Measurements from ENCODE around the gene ADIPOQ. TPM values are rescaled to one million over a fixed set of nuclear protein-coding genes. Genes with fewer than 3 reads are reported as not detected.
A peak's percentile ranks its signal among the peaks of the same experiment; 100 is the strongest.
"Not testable (repeated sequence)": the region's sequence is repeated elsewhere in the genome, so short reads cannot be mapped to it uniquely, and the experiment has no call there.

ADIPOQ gene
- under 1 TPM in 1 of 4 donors, not detected in 3; 0.03 TPM for polyA plus RNA-seq (ENCODE audit: insufficient read length in 4 of 4)

DNA sequence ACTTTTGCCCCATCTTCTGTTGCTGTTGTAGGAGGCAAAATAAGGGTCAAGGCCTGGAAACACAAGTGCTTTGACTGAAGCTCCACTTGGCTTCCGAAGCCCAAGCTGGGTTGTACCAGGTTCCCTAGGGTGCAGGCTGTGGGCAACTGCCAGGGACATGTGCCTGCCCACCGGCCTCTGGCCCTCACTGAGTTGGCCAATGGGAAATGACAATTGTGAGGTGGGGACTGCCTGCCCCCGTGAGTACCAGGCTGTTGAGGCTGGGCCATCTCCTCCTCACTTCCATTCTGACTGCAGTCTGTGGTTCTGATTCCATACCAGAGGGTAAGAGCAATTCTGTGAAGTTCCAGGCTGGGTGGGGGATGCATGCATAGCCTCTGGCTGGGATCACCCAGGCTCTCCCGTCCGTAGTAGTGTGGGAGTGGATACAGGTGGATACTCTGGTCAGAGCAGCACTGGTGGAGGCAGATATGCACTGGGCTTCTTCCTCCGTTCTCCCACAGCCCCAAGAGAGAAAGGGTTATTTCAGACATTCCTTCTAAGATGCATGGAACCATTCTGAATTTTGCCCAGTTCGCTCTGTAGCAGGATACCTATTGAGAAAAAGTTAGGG lies at the start of gene ADIPOQ:
Gene ADIPOQ (plus strand): TSS at position 285 of the 613 bp plus-strand sequence. CDS start 10,349 bp downstream, outside the sequence.
- DNase-seq (ENCODE audit: low read depth in 4 of 4, low spot score in 2 of 4), result no peak

GRCh38 chr3:186798239-186798874 lies 44.2 kb upstream of the ADIPOQ start:
- no peak for DNase-seq (ENCODE audit: low read depth in 4 of 4, low spot score in 2 of 4)

- no peak for DNase-seq (ENCODE audit: low read depth in 4 of 4, low spot score in 2 of 4)
These were observed 42.2 kb upstream of the ADIPOQ start for GRCh38 chr3:186800285-186800684.

DNA sequence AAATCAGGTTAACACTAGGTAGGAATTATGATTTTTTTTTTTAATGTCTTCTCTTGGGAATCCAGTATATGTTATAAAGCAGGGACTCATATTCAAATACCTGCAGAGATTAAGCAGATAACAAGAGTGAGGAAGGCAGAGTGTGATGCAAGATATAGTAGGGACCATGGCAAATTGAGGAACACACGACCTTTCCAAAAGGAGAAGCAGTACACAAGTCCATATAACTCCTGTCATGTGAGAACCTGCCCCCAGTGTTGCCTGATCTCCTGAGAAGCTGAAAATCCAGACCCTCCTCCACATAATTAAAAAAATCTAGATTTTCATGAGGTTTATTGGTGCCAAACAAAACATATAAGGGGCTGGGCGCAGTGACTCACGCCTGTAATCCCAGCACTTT lies 39.8 kb upstream of the ADIPOQ start:
- DNase-seq (ENCODE audit: low read depth in 4 of 4, low spot score in 2 of 4), result no peak

- not testable (repeated sequence) for DNase-seq (ENCODE audit: low read depth in 4 of 4, low spot score in 2 of 4)
These were observed 39.1 kb upstream of the ADIPOQ start for GRCh38 chr3:186803447-186803846.

DNA sequence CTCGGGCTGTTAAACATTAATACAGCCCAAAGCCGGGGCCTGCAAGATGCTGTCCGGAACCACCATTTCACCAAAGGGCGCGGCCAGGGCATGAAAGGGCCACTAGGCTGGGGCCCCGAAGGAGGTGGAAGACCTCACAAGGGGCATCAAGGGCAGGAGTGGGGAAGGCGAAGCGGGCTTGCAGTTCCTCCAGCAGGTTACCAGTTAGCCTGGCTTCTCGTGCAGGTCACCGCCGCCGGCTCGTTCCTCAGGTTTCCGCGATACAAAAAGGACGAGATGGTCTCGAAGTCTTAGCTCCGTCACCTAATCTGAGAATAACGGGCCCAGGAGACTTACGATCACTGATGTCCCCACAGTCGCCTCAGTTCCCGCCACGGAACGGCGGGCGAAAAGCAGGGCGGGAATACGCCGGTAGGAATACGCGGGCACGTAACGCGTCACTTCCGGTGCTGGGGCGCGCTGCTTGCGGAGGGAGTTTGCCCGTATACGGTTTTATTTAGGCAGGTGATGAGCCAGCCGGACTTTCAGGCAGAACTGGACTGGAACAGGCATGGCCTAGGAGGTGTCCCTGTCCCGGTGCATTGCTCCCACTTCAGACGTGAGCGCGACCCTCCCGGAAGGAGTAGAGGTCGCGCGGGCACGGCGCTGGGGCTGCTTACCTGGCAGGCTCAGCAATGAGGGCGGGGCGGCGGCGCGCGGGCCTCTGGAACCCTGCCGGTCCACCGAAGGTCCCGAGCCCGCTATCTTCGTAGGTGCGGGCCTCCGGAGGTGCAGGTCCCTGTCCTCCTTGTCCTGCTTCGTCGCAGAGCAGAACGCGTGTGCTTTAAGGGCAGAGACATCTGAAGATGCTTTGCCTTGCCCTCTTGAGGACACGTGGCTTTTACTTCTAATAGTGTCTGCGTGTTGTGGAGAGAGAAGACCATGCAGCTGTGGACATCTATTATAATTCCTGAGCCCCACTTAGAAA lies 36.1 kb upstream of the ADIPOQ start, which contains the start of gene RFC4:
Gene RFC4 (minus strand): TSS at position 394 of the 967 bp plus-strand sequence. CDS start 1,769 bp downstream, outside the sequence.
- DNase-seq (ENCODE audit: low read depth in 4 of 4, low spot score in 2 of 4), result peak in 3 of 4 donors; percentile 62 to 79 (median 72)

- no peak for DNase-seq (ENCODE audit: low read depth in 4 of 4, low spot score in 2 of 4)
These were observed 35.3 kb upstream of the ADIPOQ start for GRCh38 chr3:186807231-186807630.

GRCh38 chr3:186810336-186810996 lies 32.0 kb upstream of the ADIPOQ start:
- no peak for DNase-seq (ENCODE audit: low read depth in 4 of 4, low spot score in 2 of 4)

- not testable (repeated sequence) for DNase-seq (ENCODE audit: low read depth in 4 of 4, low spot score in 2 of 4)
These were observed 31.2 kb upstream of the ADIPOQ start for GRCh38 chr3:186811313-186811712.

- DNase-seq (ENCODE audit: low read depth in 4 of 4, low spot score in 2 of 4), result no peak
These were observed 28.4 kb upstream of the ADIPOQ start for GRCh38 chr3:186814100-186814499.

GRCh38 chr3:186815435-186815834 lies 27.1 kb upstream of the ADIPOQ start:
- no peak for DNase-seq (ENCODE audit: low read depth in 4 of 4, low spot score in 2 of 4)

GRCh38 chr3:186818516-186818915 lies 24.0 kb upstream of the ADIPOQ start:
- no peak for DNase-seq (ENCODE audit: low read depth in 4 of 4, low spot score in 2 of 4)

GRCh38 chr3:186818956-186819355 lies 23.6 kb upstream of the ADIPOQ start:
- DNase-seq (ENCODE audit: low read depth in 4 of 4, low spot score in 2 of 4), result no peak

GRCh38 chr3:186821429-186822387 lies 20.8 kb upstream of the ADIPOQ start:
- no peak for DNase-seq (ENCODE audit: low read depth in 4 of 4, low spot score in 2 of 4)

DNA sequence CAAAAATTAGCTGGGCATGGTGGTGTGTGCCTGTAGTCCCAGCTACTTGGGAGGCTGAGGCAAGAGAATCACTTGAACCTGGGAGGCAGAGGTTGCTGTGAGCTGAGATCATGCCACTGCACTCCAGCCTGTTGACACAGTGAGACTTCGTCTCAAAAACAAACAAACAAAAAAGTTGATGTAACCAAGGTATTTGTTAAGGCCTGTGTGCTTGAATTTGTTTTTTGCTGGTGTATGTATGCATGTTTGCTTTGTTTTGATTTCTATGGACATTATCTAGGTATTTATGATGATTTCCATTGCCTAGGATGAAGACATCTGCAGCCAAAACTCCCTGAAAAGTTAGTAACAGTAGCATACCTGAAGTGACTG lies 20.1 kb upstream of the ADIPOQ start:
- DNase-seq (ENCODE audit: low read depth in 4 of 4, low spot score in 2 of 4), result not testable (repeated sequence)

- DNase-seq (ENCODE audit: low read depth in 4 of 4, low spot score in 2 of 4), result no peak
These were observed 19.1 kb upstream of the ADIPOQ start for GRCh38 chr3:186823386-186823785.

DNA sequence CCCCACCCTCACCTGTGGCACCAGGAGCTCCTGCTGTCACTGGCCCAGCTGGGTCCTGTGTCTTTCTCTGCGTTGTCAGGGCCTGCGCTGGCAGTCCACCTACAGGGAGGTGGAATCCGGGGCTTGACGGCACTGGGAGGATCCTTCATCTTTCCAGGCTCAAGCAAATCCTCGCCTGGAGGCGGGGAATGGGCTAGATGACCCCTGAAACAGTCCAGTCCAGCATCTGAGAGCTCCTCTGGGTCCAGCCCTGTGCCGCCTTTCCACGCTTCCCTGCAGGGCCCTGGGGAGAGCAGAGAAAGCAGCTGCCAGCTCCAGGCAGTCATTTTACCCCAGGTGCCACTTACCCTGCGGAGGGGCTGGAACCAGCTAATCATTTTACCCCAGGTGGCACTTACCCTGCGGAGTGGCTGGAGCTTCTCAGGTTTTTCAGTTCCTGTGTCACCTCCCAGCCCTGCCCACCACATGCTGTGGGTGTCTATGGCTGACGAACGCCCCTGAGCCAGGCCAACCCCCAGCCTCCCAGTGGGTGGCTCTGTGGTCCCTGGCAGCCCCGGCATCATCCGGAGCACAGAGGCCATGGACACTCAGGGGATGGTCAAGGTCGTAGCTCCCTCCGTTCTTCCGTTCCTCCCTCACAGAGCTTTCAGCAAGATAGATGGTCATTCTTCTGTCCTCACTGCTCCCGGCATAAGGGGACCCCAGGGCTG lies 17.9 kb upstream of the ADIPOQ start:
- DNase-seq (ENCODE audit: low read depth in 4 of 4, low spot score in 2 of 4), result no peak

- DNase-seq (ENCODE audit: low read depth in 4 of 4, low spot score in 2 of 4), result no peak
These were observed 17.2 kb upstream of the ADIPOQ start for GRCh38 chr3:186825294-186825821.
